Activated CD8-positive, alpha-beta T cell treated with anti-CD3 and anti-CD28 coated beads for 36 hours (primary cell): ENCODE results near the gene TUBB4B. TPM values are rescaled to one million over a fixed set of nuclear protein-coding genes. Genes with fewer than 3 reads are reported as not detected.

Experiments used
- ATAC-seq: fragments of 200-7000 bp; cut with Tn5 transposase; one replicate; pipeline ENCODE4 v1.10.0; 2021; ENCODE audit warnings: mild to moderate bottlenecking, moderate library complexity
- CTCF ChIA-PET: fragments of 350-600 bp; sonication (Branson Sonifier 250); formaldehyde crosslinking; loops from one replicate; lab custom pipeline; 2021; ENCODE audit warnings: antibody characterized with exemption; lab: Charles Lee
- POLR2A ChIA-PET: fragments of 350-600 bp; sonication (Branson Sonifier 250); formaldehyde crosslinking; loops from one replicate; lab custom pipeline; 2021; ENCODE audit warnings: antibody characterized with exemption; lab: Charles Lee
- DNase-seq: peaks from one replicate; pipeline ENCODE4 v3.0.0-alpha.2; 2020
- H3K27ac Mint-ChIP-seq: one replicate; pipeline ENCODE4 v1.8.0; 2021; ENCODE audit warnings: mild to moderate bottlenecking, mixed read lengths
- H3K27me3 Mint-ChIP-seq: one replicate; pipeline ENCODE4 v1.8.0; 2021; ENCODE audit warnings: mixed read lengths
- H3K36me3 Mint-ChIP-seq: one replicate; pipeline ENCODE4 v1.8.0; 2021; ENCODE audit warnings: low read depth, mixed read lengths
- H3K4me1 Mint-ChIP-seq: one replicate; pipeline ENCODE4 v1.8.0; 2021; ENCODE audit warnings: low read depth, mixed read lengths
- H3K4me3 Mint-ChIP-seq: one replicate; pipeline ENCODE4 v1.8.0; 2021; ENCODE audit warnings: mild to moderate bottlenecking, moderate library complexity, mixed read lengths
- H3K9me3 Mint-ChIP-seq: one replicate; pipeline ENCODE4 v1.8.0; 2021; ENCODE audit warnings: mixed read lengths
- intact Hi-C: fragments of 100-400 bp; cut with micrococcal nuclease; formaldehyde crosslinking; loops from one replicate; pipeline ENCODE4 v1.10.0; 2022
- total RNA-seq, 2 experiments: library from RNA; stranded (reverse); gene quantifications; one replicate each; pipeline ENCODE4 v1.2.3, GENCODE V29; 2021
- TF ChIP-seq, protein P1 (sequence below): fragments of 200-600 bp; IDR thresholded peaks from one replicate; pipeline ENCODE4 v1.8.0; 2022; ENCODE audit warnings: antibody characterized with exemption, mild to moderate bottlenecking

Gene TUBB4B
- total RNA-seq, 2 experiments from 2014 or later, result 228 to 230 TPM

DNA sequence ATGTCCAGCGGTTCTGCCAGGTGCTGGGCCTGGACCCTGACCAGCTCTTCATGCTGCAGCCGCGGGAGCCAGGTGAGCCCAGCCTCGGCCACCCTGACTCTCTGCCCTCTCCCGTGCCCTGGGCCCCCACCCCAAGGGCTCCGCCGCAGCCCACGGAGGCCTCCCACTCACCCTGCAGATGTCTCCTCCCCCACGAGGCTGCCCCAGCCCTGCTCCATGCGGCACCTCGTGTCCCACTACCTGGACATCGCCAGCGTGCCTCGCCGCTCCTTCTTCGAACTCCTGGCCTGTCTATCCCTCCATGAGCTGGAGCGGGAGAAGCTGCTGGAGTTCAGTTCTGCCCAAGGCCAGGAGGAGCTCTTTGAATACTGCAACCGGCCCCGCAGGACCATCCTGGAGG is 26.5 kb upstream of the TUBB4B start:
- Mint-ChIP-seq H3K4me3 (no peak overlapping the region), H3K36me3 (peaks cover 2% of the 10 kb centered on the region), H3K27me3 (no peaks in the 10 kb centered on the region), H3K9me3 (no peaks in the 10 kb centered on the region), H3K4me1 (no peaks in the 10 kb centered on the region), H3K27ac (no peak overlapping the region)
- DNase-seq, result no peak
- intact Hi-C loops, result no loop called here
- TF ChIP-seq, protein P1, sequence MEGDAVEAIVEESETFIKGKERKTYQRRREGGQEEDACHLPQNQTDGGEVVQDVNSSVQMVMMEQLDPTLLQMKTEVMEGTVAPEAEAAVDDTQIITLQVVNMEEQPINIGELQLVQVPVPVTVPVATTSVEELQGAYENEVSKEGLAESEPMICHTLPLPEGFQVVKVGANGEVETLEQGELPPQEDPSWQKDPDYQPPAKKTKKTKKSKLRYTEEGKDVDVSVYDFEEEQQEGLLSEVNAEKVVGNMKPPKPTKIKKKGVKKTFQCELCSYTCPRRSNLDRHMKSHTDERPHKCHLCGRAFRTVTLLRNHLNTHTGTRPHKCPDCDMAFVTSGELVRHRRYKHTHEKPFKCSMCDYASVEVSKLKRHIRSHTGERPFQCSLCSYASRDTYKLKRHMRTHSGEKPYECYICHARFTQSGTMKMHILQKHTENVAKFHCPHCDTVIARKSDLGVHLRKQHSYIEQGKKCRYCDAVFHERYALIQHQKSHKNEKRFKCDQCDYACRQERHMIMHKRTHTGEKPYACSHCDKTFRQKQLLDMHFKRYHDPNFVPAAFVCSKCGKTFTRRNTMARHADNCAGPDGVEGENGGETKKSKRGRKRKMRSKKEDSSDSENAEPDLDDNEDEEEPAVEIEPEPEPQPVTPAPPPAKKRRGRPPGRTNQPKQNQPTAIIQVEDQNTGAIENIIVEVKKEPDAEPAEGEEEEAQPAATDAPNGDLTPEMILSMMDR, result no peak
- ChIA-PET CTCF (interaction anchor here (0.9 to 1.4 kb wide), 3 partner anchors 8 to 108 kb away, joined by 3 read pairs; no protein-coding TSS in a partner anchor), POLR2A (interaction anchor here (1.0 to 7.1 kb wide), 3 partner anchors 9 to 85 kb away, joined by 4 to 44 read pairs (median 6); partner anchors contain the start of genes NDOR1 and TMEM203)
- no peak for ATAC-seq

DNA sequence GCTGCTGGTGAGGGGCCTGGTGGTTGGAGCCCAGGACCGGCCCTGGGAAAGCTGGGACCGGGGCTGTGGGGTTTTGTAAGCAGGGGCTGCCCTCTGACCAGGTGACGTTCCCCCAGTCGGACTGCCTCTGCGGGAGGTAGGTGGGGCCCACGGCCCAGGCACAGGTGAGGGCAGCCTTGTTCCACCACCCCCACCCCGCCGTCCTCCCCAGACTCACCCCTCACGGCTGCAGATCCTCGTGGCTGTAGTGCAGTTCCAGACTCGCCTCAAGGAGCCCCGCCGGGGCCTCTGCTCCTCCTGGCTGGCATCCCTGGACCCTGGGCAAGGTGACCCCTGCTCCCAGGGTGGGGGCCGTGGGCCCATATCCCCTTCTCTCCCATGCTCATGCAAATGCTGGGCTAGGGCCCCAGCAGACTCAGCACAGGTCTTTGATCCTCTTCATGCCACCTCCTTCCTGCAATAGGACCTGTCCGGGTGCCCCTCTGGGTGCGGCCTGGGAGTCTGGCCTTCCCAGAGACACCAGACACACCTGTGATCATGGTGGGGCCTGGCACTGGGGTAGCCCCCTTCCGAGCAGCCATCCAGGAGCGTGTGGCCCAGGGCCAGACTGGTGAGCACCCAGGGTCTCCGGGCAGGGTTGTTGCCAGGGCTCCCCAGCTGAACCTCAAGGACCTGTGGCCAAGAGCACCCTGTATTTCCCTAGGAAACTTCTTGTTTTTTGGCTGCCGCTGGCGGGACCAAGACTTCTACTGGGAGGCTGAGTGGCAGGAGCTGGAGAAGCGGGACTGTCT is 25.7 kb upstream of the TUBB4B start:
- intact Hi-C loops, result no loop called here
- no peak overlapping the region for H3K4me3 Mint-ChIP-seq
- no peak overlapping the region for H3K27ac Mint-ChIP-seq
- DNase-seq (no peak), ATAC-seq (no peak)
- CTCF ChIA-PET, result interaction anchor here (0.9 kb wide), 1 partner anchor 21 kb away, joined by 3 read pairs; no protein-coding TSS in a partner anchor
- POLR2A ChIA-PET, result interaction anchor here (0.7 to 7.1 kb wide), 3 partner anchors 8 to 27 kb away, joined by 3 to 44 read pairs (median 6); partner anchors contain the start of genes ANAPC2, NDOR1 and TMEM203
- no peaks in the 10 kb centered on the region for H3K4me1 Mint-ChIP-seq
- TF ChIP-seq, protein P1, result no peak
- H3K36me3 Mint-ChIP-seq, result no peaks in the 10 kb centered on the region
- no peaks in the 10 kb centered on the region for H3K27me3 Mint-ChIP-seq
- H3K9me3 Mint-ChIP-seq, result no peaks in the 10 kb centered on the region

DNA sequence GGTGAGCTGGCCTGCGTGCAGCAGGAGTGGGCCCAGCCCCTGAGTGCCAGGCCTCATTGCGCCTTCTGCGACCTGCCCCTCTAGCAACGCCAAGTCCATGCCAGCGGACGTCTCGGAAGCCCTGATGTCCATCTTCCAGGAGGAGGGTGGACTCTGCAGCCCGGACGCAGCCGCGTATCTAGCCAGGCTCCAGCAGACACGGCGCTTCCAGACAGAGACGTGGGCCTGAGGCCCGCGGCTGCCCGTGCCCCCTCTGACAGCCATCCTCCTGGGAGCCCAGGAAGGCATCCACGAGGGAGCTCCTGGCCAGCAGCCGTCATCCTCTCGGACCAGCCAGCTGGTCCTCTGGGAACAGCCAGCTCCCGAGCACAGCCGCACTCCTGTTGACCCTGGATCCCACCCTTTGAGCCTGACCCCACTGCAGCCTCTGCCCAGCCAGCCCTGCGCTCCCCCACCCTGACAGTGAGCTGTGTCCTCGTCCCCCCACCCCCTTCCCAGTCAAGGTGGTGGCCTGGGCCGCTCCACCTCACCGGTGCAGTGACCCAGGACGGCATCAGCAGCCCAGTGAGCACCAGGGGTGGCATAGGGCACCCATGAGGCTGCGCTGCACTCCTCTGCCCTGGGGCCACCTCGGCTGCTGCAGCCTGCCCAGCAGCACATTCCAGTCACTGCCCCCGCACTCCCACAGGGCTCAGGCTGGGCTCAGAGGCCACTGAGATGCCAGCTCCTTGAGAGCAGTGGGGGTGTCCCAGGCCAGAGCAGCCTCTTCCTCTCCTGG is 24.7 kb upstream of the TUBB4B start:
- Mint-ChIP-seq H3K4me1 (peaks cover 2% of the 10 kb centered on the region), H3K27ac (no peak overlapping the region), H3K36me3 (no peaks in the 10 kb centered on the region), H3K27me3 (no peaks in the 10 kb centered on the region), H3K4me3 (no peak overlapping the region), H3K9me3 (no peaks in the 10 kb centered on the region)
- DNase-seq (no peak), ATAC-seq (no peak)
- TF ChIP-seq, protein P1, result no peak
- ChIA-PET POLR2A (interaction anchor here (0.7 to 7.1 kb wide), 3 partner anchors 11 to 87 kb away, joined by 3 to 44 read pairs (median 4); partner anchors contain the start of genes ANAPC2, NDOR1 and TMEM203), CTCF (interaction anchor here (0.8 to 1.3 kb wide), 2 partner anchors 8 to 20 kb away, joined by 3 read pairs; no protein-coding TSS in a partner anchor)
- intact Hi-C loops, result no loop called here

DNA sequence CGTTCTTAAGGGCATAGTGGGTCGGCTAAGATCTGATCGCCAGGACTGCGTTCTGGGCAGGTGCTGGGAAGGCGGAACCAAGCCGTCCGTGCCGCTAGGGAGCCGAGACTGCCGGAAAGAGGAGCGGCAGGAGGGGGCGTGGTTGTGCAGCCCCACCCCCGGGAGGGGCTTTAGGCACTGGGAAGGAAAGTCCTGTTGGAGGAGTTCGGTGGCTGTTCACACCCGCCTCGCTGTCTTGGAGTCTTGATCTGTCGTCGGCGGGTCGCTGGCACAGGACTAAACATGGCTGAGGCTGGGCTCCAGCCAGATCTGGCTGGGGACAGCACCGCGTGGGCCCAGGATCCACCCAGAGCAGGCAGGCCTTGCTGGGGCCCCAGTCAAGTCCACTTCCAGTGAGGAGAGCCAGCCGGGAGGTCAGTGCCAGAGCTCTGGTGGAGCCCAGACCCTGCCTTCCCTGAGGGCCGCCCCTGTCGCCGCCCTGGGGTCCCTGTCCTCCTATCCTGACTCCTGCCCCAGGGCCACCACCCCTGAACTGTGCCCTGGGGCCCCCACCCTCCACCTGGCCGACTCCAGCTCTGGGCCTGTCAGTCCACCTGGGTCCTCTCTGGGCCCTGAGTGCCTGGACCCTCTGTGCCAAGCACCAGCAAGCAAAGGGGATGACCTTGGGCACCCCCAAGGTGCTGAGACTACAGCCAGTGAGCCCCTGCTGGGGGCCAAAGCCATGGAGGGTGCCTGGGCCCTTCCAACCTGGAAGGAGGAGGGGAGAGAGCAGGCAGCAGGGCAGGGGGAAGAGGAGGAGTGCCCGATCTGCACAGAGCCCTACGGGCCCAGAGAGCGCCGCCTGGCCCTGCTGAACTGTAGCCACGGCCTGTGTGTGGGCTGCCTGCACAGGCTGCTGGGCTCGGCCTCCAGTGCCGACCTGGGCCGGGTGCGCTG is 23.5 kb upstream of the TUBB4B start:
- no peak overlapping the region for H3K4me3 Mint-ChIP-seq
- POLR2A ChIA-PET, result interaction anchor here (7.1 kb wide), 1 partner anchor 12 kb away, joined by 44 read pairs; the partner anchor contains the start of genes NDOR1 and TMEM203
- CTCF ChIA-PET, result interaction anchor here (0.9 to 1.3 kb wide), 2 partner anchors 9 to 28 kb away, joined by 3 read pairs; no protein-coding TSS in a partner anchor
- H3K4me1 Mint-ChIP-seq, result peaks cover 2% of the 10 kb centered on the region
- TF ChIP-seq, protein P1, result no peak
- no peaks in the 10 kb centered on the region for H3K9me3 Mint-ChIP-seq
- no peak overlapping the region for H3K27ac Mint-ChIP-seq
- no peaks in the 10 kb centered on the region for H3K36me3 Mint-ChIP-seq
- DNase-seq (no peak), ATAC-seq (no peak)
- intact Hi-C loops, result no loop called here
- H3K27me3 Mint-ChIP-seq, result no peaks in the 10 kb centered on the region
